ENCODE results near the gene ROPN1L.

The ROPN1L gene

GRCh38 chr5:10482791-10483530, 41.3 kb downstream of the ROPN1L start:
- H3K4me1 ChIP-seq (ENCODE audit: control insufficient read depth, low read length) = no peaks in the 10 kb centered on the region
- no peak overlapping the region for H3K27ac ChIP-seq (ENCODE audit: low read depth, low read length)
- no peaks in the 10 kb centered on the region for H3F3A ChIP-seq (ENCODE audit: control insufficient read depth, insufficient read depth)
- H3K9me2 ChIP-seq (replicated peaks; ENCODE audit: control insufficient read depth, low read length) = no peaks in the 10 kb centered on the region
- H4K20me1 ChIP-seq (ENCODE audit: control insufficient read depth, insufficient read depth, low read depth, low read length) = no peaks in the 10 kb centered on the region
- no peaks in the 10 kb centered on the region for H3K79me2 ChIP-seq (ENCODE audit: control insufficient read depth, low read length)
- no peak overlapping the region for H3K4me3 ChIP-seq (ENCODE audit: low read length)
- no peaks in the 10 kb centered on the region for H3K36me3 ChIP-seq (ENCODE audit: control insufficient read depth, low read length)
- no peak overlapping the region for H3K4me2 ChIP-seq (ENCODE audit: low read length)
- H3K27me3 ChIP-seq (ENCODE audit: control insufficient read depth, low read length) = peaks cover 28% of the 10 kb centered on the region
- no peaks in the 10 kb centered on the region for H3K9me3 ChIP-seq (ENCODE audit: control insufficient read depth, insufficient read depth, low read length)
- TF ChIP-seq EZH2phosphoT487 (IDR thresholded peaks at IDR 0.05; ENCODE audit: borderline replicate concordance, low read length) = no peak
- TF ChIP-seq, protein P1, sequence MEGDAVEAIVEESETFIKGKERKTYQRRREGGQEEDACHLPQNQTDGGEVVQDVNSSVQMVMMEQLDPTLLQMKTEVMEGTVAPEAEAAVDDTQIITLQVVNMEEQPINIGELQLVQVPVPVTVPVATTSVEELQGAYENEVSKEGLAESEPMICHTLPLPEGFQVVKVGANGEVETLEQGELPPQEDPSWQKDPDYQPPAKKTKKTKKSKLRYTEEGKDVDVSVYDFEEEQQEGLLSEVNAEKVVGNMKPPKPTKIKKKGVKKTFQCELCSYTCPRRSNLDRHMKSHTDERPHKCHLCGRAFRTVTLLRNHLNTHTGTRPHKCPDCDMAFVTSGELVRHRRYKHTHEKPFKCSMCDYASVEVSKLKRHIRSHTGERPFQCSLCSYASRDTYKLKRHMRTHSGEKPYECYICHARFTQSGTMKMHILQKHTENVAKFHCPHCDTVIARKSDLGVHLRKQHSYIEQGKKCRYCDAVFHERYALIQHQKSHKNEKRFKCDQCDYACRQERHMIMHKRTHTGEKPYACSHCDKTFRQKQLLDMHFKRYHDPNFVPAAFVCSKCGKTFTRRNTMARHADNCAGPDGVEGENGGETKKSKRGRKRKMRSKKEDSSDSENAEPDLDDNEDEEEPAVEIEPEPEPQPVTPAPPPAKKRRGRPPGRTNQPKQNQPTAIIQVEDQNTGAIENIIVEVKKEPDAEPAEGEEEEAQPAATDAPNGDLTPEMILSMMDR (IDR thresholded peaks at IDR 0.05; ENCODE audit: low read depth, low read length, poor library complexity, severe bottlenecking) = no peak

- Histone ChIP-seq H3K4me3 (ENCODE audit: low read length) (no peak overlapping the region), H3K79me2 (ENCODE audit: control insufficient read depth, low read length) (no peaks in the 10 kb centered on the region), H3K9me2 (replicated peaks; ENCODE audit: control insufficient read depth, low read length) (no peaks in the 10 kb centered on the region), H3K9me3 (ENCODE audit: control insufficient read depth, insufficient read depth, low read length) (no peaks in the 10 kb centered on the region), H3K27ac (ENCODE audit: low read depth, low read length) (no peak overlapping the region), H4K20me1 (ENCODE audit: control insufficient read depth, insufficient read depth, low read depth, low read length) (no peaks in the 10 kb centered on the region), H3F3A (ENCODE audit: control insufficient read depth, insufficient read depth) (no peaks in the 10 kb centered on the region), H3K4me1 (ENCODE audit: control insufficient read depth, low read length) (peaks cover 5% of the 10 kb centered on the region), H3K27me3 (ENCODE audit: control insufficient read depth, low read length) (peaks cover 33% of the 10 kb centered on the region), H3K4me2 (ENCODE audit: low read length) (no peak overlapping the region), H3K36me3 (ENCODE audit: control insufficient read depth, low read length) (no peaks in the 10 kb centered on the region)
- no peak for TF ChIP-seq EZH2phosphoT487 (IDR thresholded peaks at IDR 0.05; ENCODE audit: borderline replicate concordance, low read length)
- TF ChIP-seq, protein P1 (IDR thresholded peaks at IDR 0.05; ENCODE audit: low read depth, low read length, poor library complexity, severe bottlenecking) = no peak
Measured at GRCh38 chr5:10484774-10485141, 43.1 kb downstream of the ROPN1L start.

DNA sequence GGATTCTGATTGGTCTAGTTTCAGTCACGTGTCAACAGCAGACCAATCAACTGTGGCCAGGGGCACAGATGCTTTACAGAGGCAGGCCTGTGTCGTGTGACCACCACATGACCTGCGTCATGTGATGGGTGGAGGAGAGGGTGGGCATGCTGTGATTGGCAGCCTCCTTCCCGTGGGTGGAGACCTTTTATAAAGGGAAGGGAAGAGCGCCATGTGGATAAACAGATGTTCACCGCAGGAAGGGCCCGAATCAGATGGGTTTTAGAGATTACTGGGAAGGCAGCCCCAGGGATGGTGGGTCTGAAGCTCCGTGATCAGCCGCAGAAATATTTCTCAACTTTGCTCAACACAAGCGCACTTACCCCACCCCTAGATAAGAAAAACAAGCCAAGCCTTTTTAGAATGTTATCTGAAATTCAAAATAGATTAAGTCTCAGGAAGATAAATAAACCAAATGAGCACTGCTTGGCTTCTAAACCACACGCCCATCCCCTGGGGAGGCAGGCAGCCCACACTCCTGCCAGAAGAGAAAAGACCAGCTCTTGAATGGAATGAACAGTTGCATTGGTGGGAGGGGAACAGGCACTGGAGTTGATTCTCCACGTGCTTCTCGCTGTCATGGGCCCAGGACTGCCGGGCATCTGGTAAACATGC, 43.6 kb downstream of the ROPN1L start:
- Histone ChIP-seq H4K20me1 (ENCODE audit: control insufficient read depth, insufficient read depth, low read depth, low read length) (no peaks in the 10 kb centered on the region), H3K36me3 (ENCODE audit: control insufficient read depth, low read length) (no peaks in the 10 kb centered on the region), H3K4me1 (ENCODE audit: control insufficient read depth, low read length) (peaks cover 10% of the 10 kb centered on the region), H3F3A (ENCODE audit: control insufficient read depth, insufficient read depth) (no peaks in the 10 kb centered on the region), H3K27ac (ENCODE audit: low read depth, low read length) (no peak overlapping the region), H3K27me3 (ENCODE audit: control insufficient read depth, low read length) (peaks cover 38% of the 10 kb centered on the region), H3K9me2 (replicated peaks; ENCODE audit: control insufficient read depth, low read length) (no peaks in the 10 kb centered on the region), H3K79me2 (ENCODE audit: control insufficient read depth, low read length) (no peaks in the 10 kb centered on the region), H3K9me3 (ENCODE audit: control insufficient read depth, insufficient read depth, low read length) (no peaks in the 10 kb centered on the region), H3K4me3 (ENCODE audit: low read length) (no peak overlapping the region), H3K4me2 (ENCODE audit: low read length) (no peak overlapping the region)
- TF ChIP-seq, protein P1 (IDR thresholded peaks at IDR 0.05; ENCODE audit: low read depth, low read length, poor library complexity, severe bottlenecking) = no peak
- no peak for TF ChIP-seq EZH2phosphoT487 (IDR thresholded peaks at IDR 0.05; ENCODE audit: borderline replicate concordance, low read length)
